HEK293 (cell line): ENCODE measurements around the gene PCDH9.
A peak's percentile ranks its signal among the peaks of the same experiment; 100 is the strongest.

ENCODE experiments used
- CTCF ChIA-PET: fragments of 350-600 bp; formaldehyde crosslinking; extraction: SDS; loops from one replicate; lab custom pipeline; 2021; ENCODE audit warnings: antibody characterized with exemption; lab: Yijun Ruan, JAX
- POLR2A ChIA-PET: fragments of 300-600 bp; formaldehyde crosslinking; extraction: SDS; loops from one replicate; lab custom pipeline; 2020; ENCODE audit warnings: antibody characterized with exemption, inconsistent platforms; lab: Yijun Ruan, JAX
- H3K27ac ChIP-seq: fragments of 200-500 bp; sonication (Bioruptor generic); 2 replicates; pipeline ENCODE4 v1.5.1; 2014; ENCODE audit warnings: low read depth, low read length, control low read depth, inconsistent platforms; ENCODE audit errors: extremely low read depth
- H3K36me3 ChIP-seq, 2 experiments: fragments of 200-500 bp in 1 of 2; sonication (Bioruptor generic) in 1 of 2; 1 replicate in 1 of 2; 2 replicates in 1 of 2; pipeline ENCODE4 v1.5.1; 2014 to 2017; ENCODE audit warnings: inconsistent platforms in 2 of 2, low read length in 2 of 2; ENCODE audit not compliant: control insufficient read depth in 2 of 2, insufficient read depth in 1 of 2
- H3K4me1 ChIP-seq: fragments of 200-500 bp; sonication (Bioruptor generic); 2 replicates; pipeline ENCODE4 v1.5.1; 2014; ENCODE audit warnings: mild to moderate bottlenecking, low read length, inconsistent platforms; ENCODE audit not compliant: control insufficient read depth, insufficient read depth
- H3K4me3 ChIP-seq: 2 replicates; pipeline ENCODE4 v1.5.1; 2011; ENCODE audit warnings: low read depth, mild to moderate bottlenecking, control low read depth, low read length, moderate library complexity
- H3K9me3 ChIP-seq: fragments of 200-500 bp; sonication (Bioruptor generic); 2 replicates; pipeline ENCODE4 v1.5.1; 2014; ENCODE audit warnings: low read depth, low read length, inconsistent platforms; ENCODE audit not compliant: control insufficient read depth, insufficient read depth
- EGR2 ChIP-seq: fragments of 450-650 bp; formaldehyde crosslinking; IDR thresholded peaks from 2 replicates; pipeline ENCODE4 v1.5.1; 2016; ENCODE audit warnings: low read depth, missing biosample characterization, missing genetic modification characterization
- GLIS1 ChIP-seq: fragments of 450-650 bp; formaldehyde crosslinking; IDR thresholded peaks from 2 replicates; pipeline ENCODE4 v1.5.1; 2016; ENCODE audit warnings: missing biosample characterization, missing genetic modification characterization
- ZBTB1 ChIP-seq: fragments of 450-650 bp; formaldehyde crosslinking; IDR thresholded peaks from 2 replicates; pipeline ENCODE4 v1.5.1; 2016; ENCODE audit warnings: missing biosample characterization, missing genetic modification characterization
- ZEB2 ChIP-seq: fragments of 450-650 bp; formaldehyde crosslinking; IDR thresholded peaks from 2 replicates; pipeline ENCODE4 v1.5.1; 2016; ENCODE audit warnings: missing biosample characterization, missing genetic modification characterization
- ZNF501 ChIP-seq: fragments of 450-650 bp; formaldehyde crosslinking; IDR thresholded peaks from 2 replicates; pipeline ENCODE4 v1.5.1; 2016; ENCODE audit warnings: missing biosample characterization, missing genetic modification characterization
- ZNF777 ChIP-seq: fragments of 450-650 bp; formaldehyde crosslinking; IDR thresholded peaks from 2 replicates; pipeline ENCODE4 v1.5.1; 2017; ENCODE audit warnings: missing biosample characterization, missing genetic modification characterization, borderline replicate concordance
- ZNF791 ChIP-seq: fragments of 450-650 bp; formaldehyde crosslinking; IDR thresholded peaks from 2 replicates; pipeline ENCODE4 v1.5.1; 2016; ENCODE audit warnings: missing biosample characterization, missing genetic modification characterization
- TF ChIP-seq, protein P1 (sequence below): fragments of 450-650 bp; formaldehyde crosslinking; IDR thresholded peaks from 2 replicates; pipeline ENCODE4 v1.5.1; 2017; ENCODE audit warnings: missing biosample characterization, missing genetic modification characterization
- TF ChIP-seq, protein P2 (sequence below): fragments of 450-650 bp; formaldehyde crosslinking; IDR thresholded peaks from 2 replicates; pipeline ENCODE4 v1.5.1; 2016; ENCODE audit warnings: missing biosample characterization, missing genetic modification characterization, borderline replicate concordance
- TF ChIP-seq, protein P3 (sequence below): sonication (generic); formaldehyde crosslinking; IDR thresholded peaks from 2 replicates; pipeline ENCODE4 v1.8.1; 2022; ENCODE audit warnings: mild to moderate bottlenecking, moderate library complexity, missing genetic modification reagents

The PCDH9 gene

DNA sequence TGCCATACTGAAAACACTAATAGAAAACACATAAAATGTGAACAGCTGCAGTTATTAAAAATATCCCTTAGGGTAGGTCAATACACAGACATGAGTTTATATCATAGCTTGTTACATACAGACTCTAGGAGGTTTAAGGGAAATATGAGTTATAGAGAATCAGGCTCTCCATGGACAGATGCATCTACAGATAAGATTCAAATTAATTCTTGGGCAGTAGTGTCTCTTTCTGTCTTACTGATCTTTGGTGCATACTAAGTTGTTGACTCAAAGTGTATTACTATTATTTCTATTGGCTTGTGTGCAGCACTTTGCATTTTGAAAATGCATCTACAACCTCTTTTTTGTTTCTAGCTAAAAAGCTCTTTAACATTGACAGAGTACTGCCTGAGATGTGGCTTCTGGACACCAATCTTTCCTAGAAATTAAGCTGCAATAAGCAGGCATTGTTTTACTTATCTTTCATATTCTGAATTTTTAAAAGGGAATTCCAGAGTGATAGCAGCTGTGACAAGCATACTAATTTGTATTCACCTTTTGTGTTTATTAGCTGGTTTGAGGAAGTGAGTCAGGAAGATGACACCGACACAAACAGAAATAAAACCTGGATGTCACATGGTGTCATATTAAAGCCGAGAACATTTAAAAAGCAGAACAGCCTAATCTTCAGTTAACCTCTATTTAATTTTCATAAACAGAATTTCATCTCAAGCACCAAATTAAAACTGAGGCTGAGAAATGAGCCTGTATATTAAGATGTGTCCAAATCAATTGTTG, 399.0 kb downstream of the PCDH9 start:
- POLR2A ChIA-PET, result no interaction called here
- no peaks in the 10 kb centered on the region for H3K36me3 ChIP-seq
- CTCF ChIA-PET, result no interaction called here

DNA sequence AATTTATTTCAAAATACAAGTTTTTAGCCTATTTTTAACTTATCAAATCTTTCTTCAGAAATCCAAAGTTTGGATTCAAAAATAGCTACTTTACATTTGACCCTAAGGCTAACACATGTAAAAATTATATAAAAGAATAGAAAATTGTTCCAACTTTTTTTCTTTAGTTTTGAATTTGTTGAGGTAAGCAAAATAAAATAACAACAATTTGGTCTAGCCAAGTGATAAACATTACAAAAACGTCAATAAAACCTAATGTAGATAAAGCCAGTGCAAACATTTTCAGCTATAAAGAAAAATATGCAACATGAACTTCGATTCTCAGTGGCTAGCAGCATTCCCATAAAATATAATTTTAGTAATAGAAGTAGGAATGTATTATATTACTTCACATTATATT, 400.3 kb downstream of the PCDH9 start:
- H3K36me3 ChIP-seq, result no peaks in the 10 kb centered on the region
- TF ChIP-seq, protein P1, sequence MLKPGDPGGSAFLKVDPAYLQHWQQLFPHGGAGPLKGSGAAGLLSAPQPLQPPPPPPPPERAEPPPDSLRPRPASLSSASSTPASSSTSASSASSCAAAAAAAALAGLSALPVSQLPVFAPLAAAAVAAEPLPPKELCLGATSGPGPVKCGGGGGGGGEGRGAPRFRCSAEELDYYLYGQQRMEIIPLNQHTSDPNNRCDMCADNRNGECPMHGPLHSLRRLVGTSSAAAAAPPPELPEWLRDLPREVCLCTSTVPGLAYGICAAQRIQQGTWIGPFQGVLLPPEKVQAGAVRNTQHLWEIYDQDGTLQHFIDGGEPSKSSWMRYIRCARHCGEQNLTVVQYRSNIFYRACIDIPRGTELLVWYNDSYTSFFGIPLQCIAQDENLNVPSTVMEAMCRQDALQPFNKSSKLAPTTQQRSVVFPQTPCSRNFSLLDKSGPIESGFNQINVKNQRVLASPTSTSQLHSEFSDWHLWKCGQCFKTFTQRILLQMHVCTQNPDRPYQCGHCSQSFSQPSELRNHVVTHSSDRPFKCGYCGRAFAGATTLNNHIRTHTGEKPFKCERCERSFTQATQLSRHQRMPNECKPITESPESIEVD (tag by site-specific recombination), result peak; percentile 49; the same call in 1 of the 2 replicates
- TF ChIP-seq ZEB2 (tag by site-specific recombination), result no peak
- H3K4me3 ChIP-seq, result no peak overlapping the region
- POLR2A ChIA-PET, result no interaction called here
- H3K27ac ChIP-seq, result no peak overlapping the region
- no peaks in the 10 kb centered on the region for H3K9me3 ChIP-seq
- CTCF ChIA-PET, result no interaction called here
- H3K4me1 ChIP-seq, result no peaks in the 10 kb centered on the region

More for the DNA sequence above, 399.0 kb downstream of the PCDH9 start:
- H3K4me1 ChIP-seq, result no peaks in the 10 kb centered on the region
- TF ChIP-seq ZNF791, result no peak
- TF ChIP-seq EGR2 (tag by site-specific recombination), result no peak
- TF ChIP-seq GLIS1 (tag by site-specific recombination), result no peak
- TF ChIP-seq, all 188 proteins: peak for 0
- H3K9me3 ChIP-seq, result no peaks in the 10 kb centered on the region
- H3K27ac ChIP-seq, result no peak overlapping the region
- no peak overlapping the region for H3K4me3 ChIP-seq

DNA sequence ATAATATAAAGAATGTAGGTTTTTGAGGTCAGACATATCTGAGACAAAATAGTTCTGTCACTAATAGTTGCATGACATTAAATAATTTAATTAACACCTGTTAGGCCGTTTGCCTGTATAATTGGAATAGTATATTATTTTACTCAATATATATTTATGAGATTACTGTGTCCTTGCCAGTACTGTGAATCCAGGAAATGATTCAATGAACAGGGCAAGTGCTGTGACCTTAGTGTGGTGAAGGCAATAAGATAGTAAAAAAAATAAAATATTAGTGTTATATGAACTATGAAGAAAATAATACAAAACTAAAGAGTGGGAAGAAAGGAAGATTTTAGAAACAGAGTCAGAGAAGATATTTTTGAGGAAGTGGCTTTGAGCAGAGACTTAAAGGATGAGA, 403.7 kb downstream of the PCDH9 start:
- H3K36me3 ChIP-seq, result no peaks in the 10 kb centered on the region
- no peak overlapping the region for H3K4me3 ChIP-seq
- CTCF ChIA-PET, result no interaction called here
- H3K27ac ChIP-seq, result no peak overlapping the region
- no peaks in the 10 kb centered on the region for H3K4me1 ChIP-seq
- POLR2A ChIA-PET, result no interaction called here
- TF ChIP-seq, protein P2, sequence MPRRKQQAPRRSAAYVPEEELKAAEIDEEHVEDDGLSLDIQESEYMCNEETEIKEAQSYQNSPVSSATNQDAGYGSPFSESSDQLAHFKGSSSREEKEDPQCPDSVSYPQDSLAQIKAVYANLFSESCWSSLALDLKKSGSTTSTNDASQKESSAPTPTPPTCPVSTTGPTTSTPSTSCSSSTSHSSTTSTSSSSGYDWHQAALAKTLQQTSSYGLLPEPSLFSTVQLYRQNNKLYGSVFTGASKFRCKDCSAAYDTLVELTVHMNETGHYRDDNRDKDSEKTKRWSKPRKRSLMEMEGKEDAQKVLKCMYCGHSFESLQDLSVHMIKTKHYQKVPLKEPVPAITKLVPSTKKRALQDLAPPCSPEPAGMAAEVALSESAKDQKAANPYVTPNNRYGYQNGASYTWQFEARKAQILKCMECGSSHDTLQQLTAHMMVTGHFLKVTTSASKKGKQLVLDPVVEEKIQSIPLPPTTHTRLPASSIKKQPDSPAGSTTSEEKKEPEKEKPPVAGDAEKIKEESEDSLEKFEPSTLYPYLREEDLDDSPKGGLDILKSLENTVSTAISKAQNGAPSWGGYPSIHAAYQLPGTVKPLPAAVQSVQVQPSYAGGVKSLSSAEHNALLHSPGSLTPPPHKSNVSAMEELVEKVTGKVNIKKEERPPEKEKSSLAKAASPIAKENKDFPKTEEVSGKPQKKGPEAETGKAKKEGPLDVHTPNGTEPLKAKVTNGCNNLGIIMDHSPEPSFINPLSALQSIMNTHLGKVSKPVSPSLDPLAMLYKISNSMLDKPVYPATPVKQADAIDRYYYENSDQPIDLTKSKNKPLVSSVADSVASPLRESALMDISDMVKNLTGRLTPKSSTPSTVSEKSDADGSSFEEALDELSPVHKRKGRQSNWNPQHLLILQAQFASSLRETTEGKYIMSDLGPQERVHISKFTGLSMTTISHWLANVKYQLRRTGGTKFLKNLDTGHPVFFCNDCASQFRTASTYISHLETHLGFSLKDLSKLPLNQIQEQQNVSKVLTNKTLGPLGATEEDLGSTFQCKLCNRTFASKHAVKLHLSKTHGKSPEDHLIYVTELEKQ (tag by site-specific recombination), result no peak
- no peak for TF ChIP-seq ZNF777 (tag by site-specific recombination)
- no peak for TF ChIP-seq ZNF501 (tag by site-specific recombination)
- H3K9me3 ChIP-seq, result no peaks in the 10 kb centered on the region

DNA sequence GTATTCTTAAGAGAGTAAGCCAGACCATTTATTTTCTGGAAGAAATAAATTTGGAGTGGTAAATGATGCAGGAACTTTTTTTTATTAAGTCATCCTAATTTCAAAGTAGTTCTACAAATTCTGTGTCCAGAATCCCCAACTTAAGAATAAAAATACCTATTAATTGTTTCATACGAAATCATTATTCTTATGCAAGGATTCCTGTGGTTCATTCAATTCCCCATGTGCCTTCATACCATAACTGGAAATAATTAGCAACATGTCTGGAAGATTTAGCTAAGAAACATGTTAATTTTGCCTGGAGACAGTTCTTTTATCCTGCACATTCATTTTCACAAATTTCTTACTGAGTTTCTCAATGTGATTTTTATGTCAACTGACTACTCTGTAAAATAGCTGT, 408.6 kb downstream of the PCDH9 start:
- H3K9me3 ChIP-seq, result no peaks in the 10 kb centered on the region
- H3K27ac ChIP-seq, result no peak overlapping the region
- TF ChIP-seq, protein P3, sequence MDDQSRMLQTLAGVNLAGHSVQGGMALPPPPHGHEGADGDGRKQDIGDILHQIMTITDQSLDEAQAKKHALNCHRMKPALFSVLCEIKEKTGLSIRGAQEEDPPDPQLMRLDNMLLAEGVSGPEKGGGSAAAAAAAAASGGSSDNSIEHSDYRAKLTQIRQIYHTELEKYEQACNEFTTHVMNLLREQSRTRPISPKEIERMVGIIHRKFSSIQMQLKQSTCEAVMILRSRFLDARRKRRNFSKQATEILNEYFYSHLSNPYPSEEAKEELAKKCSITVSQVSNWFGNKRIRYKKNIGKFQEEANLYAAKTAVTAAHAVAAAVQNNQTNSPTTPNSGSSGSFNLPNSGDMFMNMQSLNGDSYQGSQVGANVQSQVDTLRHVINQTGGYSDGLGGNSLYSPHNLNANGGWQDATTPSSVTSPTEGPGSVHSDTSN (CRISPR knock-in tag), result no peak
- TF ChIP-seq ZBTB1 (tag by site-specific recombination), result no peak
- ChIA-PET POLR2A (interaction anchor here (0.7 kb wide), 1 partner anchor 13 kb away, joined by 3 read pairs; no protein-coding TSS in a partner anchor), CTCF (no interaction called here)
- no peak overlapping the region for H3K4me3 ChIP-seq
- H3K4me1 ChIP-seq, result no peaks in the 10 kb centered on the region
- H3K36me3 ChIP-seq, result no peaks in the 10 kb centered on the region
